Muscle of leg (tissue), 11 donors: ENCODE results near the gene ATN1. TPM values are rescaled to one million over a fixed set of nuclear protein-coding genes. Genes with fewer than 3 reads are reported as not detected.

Source experiments
- DNase-seq: peaks from one replicate; pipeline ENCODE4 v3.0.0; 2013
- H3K27ac ChIP-seq: one replicate; pipeline ENCODE4 v1.5.1; 2013; ENCODE audit warnings: mild to moderate bottlenecking, low read length, control low read depth
- H3K27me3 ChIP-seq: one replicate; pipeline ENCODE4 v1.6.1; 2013; ENCODE audit warnings: low read length; ENCODE audit not compliant: control insufficient read depth, insufficient read depth
- H3K36me3 ChIP-seq: one replicate; pipeline ENCODE4 v1.6.1; 2013; ENCODE audit warnings: low read length; ENCODE audit not compliant: control insufficient read depth, insufficient read depth
- H3K4me1 ChIP-seq: one replicate; pipeline ENCODE4 v1.6.1; 2013; ENCODE audit warnings: low read length; ENCODE audit not compliant: control insufficient read depth, insufficient read depth
- H3K4me3 ChIP-seq: one replicate; pipeline ENCODE4 v1.5.1; 2013; ENCODE audit warnings: low read length, control low read depth
- H3K9me3 ChIP-seq: replicated peaks from 2 replicates; pipeline ENCODE4 v1.6.1; 2013; ENCODE audit warnings: low read depth, low read length; ENCODE audit not compliant: control insufficient read depth
- WGBS: methylation state at CpG from one replicate; pipeline ENCODE4 v1.1.5; 2013; ENCODE audit warnings: missing lambda C conversion rate; ENCODE audit not compliant: insufficient coverage; 5-methylcytosine and 5-hydroxymethylcytosine counted together
- polyA plus RNA-seq, 8 donors: library from polyadenylated mRNA; unstranded; fragments of 120-200 nt; gene quantifications; one replicate each; pipeline versions ENCODE4 v1.2.1 to v1.2.3, GENCODE V29; 2013; ENCODE audit warnings: inconsistent platforms in 1 of 8, low replicate concordance in 1 of 8; ENCODE audit not compliant: insufficient read length in 8 of 8, insufficient read depth in 1 of 8
- total RNA-seq: library from RNA; stranded (reverse); fragments of 120-200 nt; gene quantifications from one replicate; pipeline ENCODE4 v1.2.4, GENCODE V29; 2013

Gene ATN1
- total and polyA plus RNA-seq, 9 donors = 11.1 to 101 (median 86.7) TPM

DNA sequence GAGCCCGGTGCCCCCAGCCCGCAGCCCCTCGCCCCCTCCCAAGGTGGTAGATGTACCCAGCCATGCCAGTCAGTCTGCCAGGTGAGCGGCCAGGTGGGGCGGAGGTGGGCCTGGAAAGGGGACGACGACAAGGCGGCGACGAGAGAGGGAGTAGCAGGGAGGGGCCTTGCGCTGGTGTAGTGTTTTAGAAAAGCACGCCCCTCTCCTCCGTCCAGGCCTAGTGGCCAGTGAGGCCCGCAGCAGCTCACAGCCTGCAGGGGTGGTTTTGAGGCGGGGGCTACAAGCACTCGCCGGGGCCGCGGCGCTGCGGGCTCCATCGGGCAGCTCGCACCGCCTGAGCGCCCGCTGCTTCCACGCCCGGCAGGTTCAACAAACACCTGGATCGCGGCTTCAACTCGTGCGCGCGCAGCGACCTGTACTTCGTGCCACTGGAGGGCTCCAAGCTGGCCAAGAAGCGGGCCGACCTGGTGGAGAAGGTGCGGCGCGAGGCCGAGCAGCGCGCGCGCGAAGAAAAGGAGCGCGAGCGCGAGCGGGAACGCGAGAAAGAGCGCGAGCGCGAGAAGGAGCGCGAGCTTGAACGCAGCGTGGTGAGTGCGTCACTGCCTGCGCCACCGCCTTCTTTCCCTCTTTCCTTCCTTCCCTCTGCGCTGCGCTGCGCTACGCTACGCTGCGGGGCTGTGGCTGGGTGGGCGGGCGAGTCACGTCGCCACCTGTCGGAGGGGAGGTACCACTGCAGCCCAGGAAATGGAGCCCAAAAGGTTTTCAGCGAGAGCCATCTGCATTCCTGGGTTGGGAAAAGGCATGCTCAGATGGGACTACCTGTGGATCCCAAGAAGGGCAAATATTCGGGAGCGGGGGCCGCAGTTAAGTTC is 10.0 kb downstream of the ATN1 start:
- Histone ChIP-seq H3K36me3 (peaks cover 65% of the 10 kb centered on the region), H3K4me1 (peaks cover 46% of the 10 kb centered on the region), H3K27ac (peak overlapping the region; percentile 94), H3K4me3 (peak overlapping the region; percentile 80), H3K9me3 (no peaks in the 10 kb centered on the region), H3K27me3 (no peaks in the 10 kb centered on the region)
- DNase-seq = peak; percentile 98
- 1% methylated on average over 64 of the region's 80 CpGs for WGBS

- Histone ChIP-seq H3K27ac (peak overlapping the region; percentile 69), H3K36me3 (peaks cover 60% of the 10 kb centered on the region), H3K4me1 (peaks cover 48% of the 10 kb centered on the region), H3K4me3 (peak overlapping the region; percentile 9), H3K27me3 (no peaks in the 10 kb centered on the region), H3K9me3 (no peaks in the 10 kb centered on the region)
- WGBS = 81% methylated on average over 29 of the region's 32 CpGs
- DNase-seq = peak; percentile 57
Observed at GRCh38 chr12:6938353-6939190, 10.8 kb downstream of the ATN1 start.

DNA sequence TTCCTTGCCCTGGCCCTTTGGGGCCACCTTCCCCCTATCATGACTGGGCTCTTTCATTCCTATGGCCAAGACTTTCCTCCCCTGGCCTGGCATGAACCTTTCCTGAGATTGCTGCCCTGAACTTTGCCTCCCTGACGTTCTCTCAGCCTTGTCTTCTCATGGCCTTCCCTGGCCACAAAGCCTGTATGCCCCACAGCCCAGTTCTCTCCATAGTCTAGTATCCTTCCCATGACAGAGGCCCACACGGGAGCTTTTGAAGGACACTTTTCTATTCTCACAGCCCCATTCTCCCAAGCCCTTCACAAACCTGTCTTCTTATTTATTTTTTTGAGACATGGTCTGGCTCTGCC is 11.4 kb downstream of the ATN1 start:
- Histone ChIP-seq H3K36me3 (peaks cover 55% of the 10 kb centered on the region), H3K27ac (no peak overlapping the region), H3K9me3 (no peaks in the 10 kb centered on the region), H3K4me1 (peaks cover 42% of the 10 kb centered on the region), H3K27me3 (no peaks in the 10 kb centered on the region), H3K4me3 (no peak overlapping the region)
- WGBS = 91% methylated on average over 2 of the region's 2 CpGs
- DNase-seq = no peak

- Histone ChIP-seq H3K4me3 (no peak overlapping the region), H3K27ac (no peak overlapping the region), H3K9me3 (no peaks in the 10 kb centered on the region), H3K36me3 (peaks cover 42% of the 10 kb centered on the region), H3K27me3 (no peaks in the 10 kb centered on the region), H3K4me1 (peaks cover 49% of the 10 kb centered on the region)
- DNase-seq = no peak
- WGBS = 87% methylated on average over 9 of the region's 12 CpGs
Observed at GRCh38 chr12:6941267-6941666, 13.5 kb downstream of the ATN1 start.

DNA sequence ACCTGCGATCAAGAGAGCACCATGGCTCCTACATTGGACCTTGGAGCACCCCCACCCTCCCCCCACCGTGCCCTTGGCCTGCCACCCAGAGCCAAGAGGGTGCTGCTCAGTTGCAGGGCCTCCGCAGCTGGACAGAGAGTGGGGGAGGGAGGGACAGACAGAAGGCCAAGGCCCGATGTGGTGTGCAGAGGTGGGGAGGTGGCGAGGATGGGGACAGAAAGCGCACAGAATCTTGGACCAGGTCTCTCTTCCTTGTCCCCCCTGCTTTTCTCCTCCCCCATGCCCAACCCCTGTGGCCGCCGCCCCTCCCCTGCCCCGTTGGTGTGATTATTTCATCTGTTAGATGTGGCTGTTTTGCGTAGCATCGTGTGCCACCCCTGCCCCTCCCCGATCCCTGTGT is 14.0 kb downstream of the ATN1 start:
- DNase-seq = no peak

DNA sequence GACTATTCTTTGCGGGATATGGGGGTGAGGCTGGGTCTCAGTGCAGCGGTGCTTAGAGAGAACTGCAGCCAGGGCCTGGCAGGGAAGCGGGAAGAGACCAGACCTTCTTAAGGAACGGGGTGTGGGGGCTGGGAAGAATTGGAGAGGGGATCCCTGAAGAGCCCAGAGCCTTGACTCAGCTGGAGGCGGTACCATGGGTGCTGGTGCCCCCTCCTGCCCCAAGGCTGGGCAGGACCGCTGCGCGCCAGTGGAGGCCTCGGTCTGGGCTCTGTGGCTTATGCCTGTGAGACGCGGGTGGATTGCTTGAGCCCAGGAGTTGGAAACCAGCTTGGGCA is 14.5 kb downstream of the ATN1 start:
- 83% methylated on average over 5 of the region's 11 CpGs for WGBS
- H3K4me1 ChIP-seq = peaks cover 46% of the 10 kb centered on the region
- H3K27ac ChIP-seq = peak overlapping the region; percentile 99
- H3K9me3 ChIP-seq = no peaks in the 10 kb centered on the region
- peaks cover 37% of the 10 kb centered on the region for H3K36me3 ChIP-seq
- DNase-seq = peak; percentile 62
- no peak overlapping the region for H3K4me3 ChIP-seq
- no peaks in the 10 kb centered on the region for H3K27me3 ChIP-seq

More for the DNA sequence above, 14.0 kb downstream of the ATN1 start:
- no CpG with 5 or more reads among the region's 12 CpGs for whole genome bisulfite sequencing
- Histone ChIP-seq H3K9me3 (no peaks in the 10 kb centered on the region), H3K27ac (no peak overlapping the region), H3K4me1 (peaks cover 51% of the 10 kb centered on the region), H3K36me3 (peaks cover 37% of the 10 kb centered on the region), H3K27me3 (no peaks in the 10 kb centered on the region), H3K4me3 (no peak overlapping the region)

- H3K4me3 ChIP-seq = peak overlapping the region; percentile 66
- DNase-seq = peak; percentile 97
- H3K27ac ChIP-seq = peak overlapping the region; percentile 99
- H3K36me3 ChIP-seq = peaks cover 37% of the 10 kb centered on the region
- 0% methylated on average over 6 of the region's 13 CpGs for WGBS
- H3K4me1 ChIP-seq = peaks cover 40% of the 10 kb centered on the region
- no peaks in the 10 kb centered on the region for H3K9me3 ChIP-seq
- no peaks in the 10 kb centered on the region for H3K27me3 ChIP-seq
Observed at GRCh38 chr12:6943389-6943721, 15.6 kb downstream of the ATN1 start.

DNA sequence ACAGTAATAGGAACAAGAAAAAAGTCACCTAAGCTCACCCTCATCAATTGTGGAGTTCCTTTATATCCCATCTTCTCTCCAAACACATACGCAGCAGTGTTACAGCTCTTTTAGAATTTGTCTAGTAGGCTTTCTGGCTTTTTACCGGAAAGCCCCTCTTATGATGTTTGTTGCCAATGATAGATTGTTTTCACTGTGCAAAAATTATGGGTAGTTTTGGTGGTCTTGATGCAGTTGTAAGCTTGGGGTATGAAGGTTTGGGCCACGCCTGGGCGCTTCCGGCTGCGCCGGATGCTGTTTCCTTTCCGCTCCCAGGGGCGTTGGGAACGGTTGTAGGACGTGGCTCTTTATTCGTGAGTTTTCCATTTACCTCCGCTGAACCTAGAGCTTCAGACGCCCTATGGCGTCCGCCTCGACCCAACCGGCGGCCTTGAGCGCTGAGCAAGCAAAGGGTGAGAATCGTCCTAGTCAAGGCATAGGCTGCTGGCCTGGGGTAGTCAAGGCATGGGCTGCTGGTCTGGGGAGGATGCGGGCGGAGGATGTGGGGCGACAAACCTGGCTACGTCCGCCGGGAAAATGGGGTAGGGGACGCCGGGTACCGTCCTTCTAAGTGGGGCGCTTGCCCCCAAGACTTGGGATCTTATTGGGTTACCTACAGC is 16.1 kb downstream of the ATN1 start, which contains the start of the genes C12orf57 and RNU7-1:
Gene C12orf57, plus strand, starts transcription at position 301 of the 659 bp plus-strand sequence. Its CDS starts 100 bp downstream, at position 401.
Gene RNU7-1, plus strand, starts transcription at position 95 of the 659 bp plus-strand sequence.
- under 1% methylated on average over 26 of the region's 31 CpGs for WGBS
- H3K4me1 ChIP-seq = peaks cover 35% of the 10 kb centered on the region
- peaks cover 32% of the 10 kb centered on the region for H3K36me3 ChIP-seq
- no peaks in the 10 kb centered on the region for H3K9me3 ChIP-seq
- DNase-seq = peak; percentile 97
- H3K4me3 ChIP-seq = peak within 1 kb of the TSS; percentile 66
- peak within 1 kb of the TSS; percentile 99 for H3K27ac ChIP-seq
- H3K27me3 ChIP-seq = no peaks in the 10 kb centered on the region

GRCh38 chr12:6944381-6945186 is 16.8 kb downstream of the ATN1 start:
- Histone ChIP-seq H3K4me3 (peak overlapping the region; percentile 66), H3K4me1 (peaks cover 33% of the 10 kb centered on the region), H3K36me3 (peaks cover 27% of the 10 kb centered on the region), H3K9me3 (no peaks in the 10 kb centered on the region), H3K27me3 (no peaks in the 10 kb centered on the region), H3K27ac (peak overlapping the region; percentile 99)
- WGBS = 1% methylated on average over 40 of the region's 48 CpGs
- DNase-seq = peak; percentile 98
